Thyroid gland (tissue), 4 donors: ENCODE data around the gene POLR1B. TPM values are rescaled to one million over a fixed set of nuclear protein-coding genes. Genes with fewer than 3 reads are reported as not detected.
"Not testable (repeated sequence)": the region's sequence is repeated elsewhere in the genome, so short reads cannot be mapped to it uniquely, and the experiment has no call there.

Experiments
- DNase-seq, 2 donors: peaks; one replicate each; pipeline ENCODE4 v3.0.0-alpha.2; 2019
- H3K27ac ChIP-seq, 3 donors: fragments of 200-600 bp; sonication (generic); 1 replicate in 2 of 3; 2 replicates in 1 of 3; pipeline ENCODE4 v1.5.1; 2016 to 2019; ENCODE audit warnings: mild to moderate bottlenecking in 1 of 3, moderate library complexity in 1 of 3
- H3K27me3 ChIP-seq: fragments of 200-600 bp; sonication (generic); one replicate; pipeline ENCODE4 v1.5.1; 2019
- H3K36me3 ChIP-seq, 2 donors: fragments of 200-600 bp; sonication (generic); one replicate each; pipeline ENCODE4 v1.5.1; 2016 to 2019
- H3K4me1 ChIP-seq, 2 donors: fragments of 200-600 bp; sonication (generic); one replicate each; pipeline ENCODE4 v1.5.1; 2017 to 2019
- H3K4me3 ChIP-seq, 3 donors: fragments of 200-600 bp; sonication (generic); replicated peaks in 1 of 3; 1 replicate in 2 of 3; 2 replicates in 1 of 3; pipeline ENCODE4 v1.5.1; 2016; ENCODE audit warnings: mild to moderate bottlenecking in 1 of 3
- H3K9me3 ChIP-seq: fragments of 200-600 bp; sonication (generic); one replicate; pipeline ENCODE4 v1.5.1; 2017
- CTCF ChIP-seq, 6 experiments: fragments of 200-600 bp in 3 of 6; fragments of 450-650 bp in 3 of 6; sonication (generic) in 3 of 6; IDR thresholded peaks; one replicate each; pipeline ENCODE4 v1.5.1; 2016 to 2019; ENCODE audit warnings: antibody characterized with exemption in 6 of 6, mild to moderate bottlenecking in 2 of 6, inconsistent platforms in 1 of 6, moderate library complexity in 1 of 6
- POLR2A ChIP-seq, 2 donors: fragments of 450-650 bp; IDR thresholded peaks; one replicate each; pipeline ENCODE4 v1.6.1; 2017; ENCODE audit warnings: antibody characterized with exemption in 2 of 2, mild to moderate bottlenecking in 2 of 2, moderate library complexity in 1 of 2
- WGBS, 2 donors: methylation state at CpG; one replicate each; pipeline ENCODE4 v1.1.5; 2017; 5-methylcytosine and 5-hydroxymethylcytosine counted together
- intact Hi-C: fragments of 100-400 bp; cut with DNase I; formaldehyde crosslinking; loops from one replicate; pipeline ENCODE4 v1.15.1; 2023
- total RNA-seq, 4 donors: library from RNA; depleted of rRNA; stranded (reverse); fragments of >200 nt; gene quantifications; one replicate each; pipeline ENCODE4 v1.2.3, GENCODE V29; 2016

Gene POLR1B
- total RNA-seq, 4 donors from 2014 or later, result 18.5 to 27.4 (median 23.2) TPM

- no peak for DNase-seq
- TF ChIP-seq POLR2A (IDR thresholded peaks at IDR 0.05) (no peak), CTCF (IDR thresholded peaks at IDR 0.05) (no peak)
- H3K4me3 ChIP-seq, result no peak overlapping the region
- no peaks in the 10 kb centered on the region for H3K9me3 ChIP-seq
- 91 to 93% methylated on average over 3 of the region's 3 CpGs for WGBS, 2 donors
- no peaks in the 10 kb centered on the region for H3K27me3 ChIP-seq
- peaks cover 37 to 47% of the 10 kb centered on the region in 2 donors for H3K36me3 ChIP-seq
- no peak overlapping the region for H3K27ac ChIP-seq
- intact Hi-C loops, result no loop called here
- no peaks in the 10 kb centered on the region for H3K4me1 ChIP-seq
These were observed 23.8 kb downstream of the POLR1B start for GRCh38 chr2:112566104-112566503.

- intact Hi-C loops, H3K4me1 ChIP-seq, DNase-seq, H3K27me3 ChIP-seq, H3K27ac ChIP-seq, H3K4me3 ChIP-seq, H3K9me3 ChIP-seq: not testable (repeated sequence)
- H3K36me3 ChIP-seq, result peaks cover 32 to 45% of the 10 kb centered on the region in 2 donors
- WGBS, 2 donors, result 97 to 98% methylated on average over 5 of the region's 5 CpGs
These were observed 24.2 kb downstream of the POLR1B start for GRCh38 chr2:112566508-112566907.

- 82 to 89% methylated on average over 7 of the region's 7 CpGs for WGBS, 2 donors
- H3K4me1 ChIP-seq, result no peaks in the 10 kb centered on the region
- no peak for TF ChIP-seq CTCF (IDR thresholded peaks at IDR 0.05)
- no peak for TF ChIP-seq POLR2A (IDR thresholded peaks at IDR 0.05)
- no peak overlapping the region for H3K27ac ChIP-seq
- no peaks in the 10 kb centered on the region for H3K27me3 ChIP-seq
- H3K9me3 ChIP-seq, result no peaks in the 10 kb centered on the region
- peaks cover 42 to 47% of the 10 kb centered on the region in 2 donors for H3K36me3 ChIP-seq
- no peak for DNase-seq
- intact Hi-C loops, result no loop called here
- no peak overlapping the region for H3K4me3 ChIP-seq
These were observed 29.7 kb downstream of the POLR1B start for GRCh38 chr2:112572005-112572404.

GRCh38 chr2:112577756-112578155, 35.5 kb downstream of the POLR1B start:
- WGBS, 2 donors, result 61 to 76% methylated on average over 5 of the region's 5 CpGs
- intact Hi-C loops, result no loop called here
- Histone ChIP-seq H3K4me3 (no peak overlapping the region), H3K27me3 (no peaks in the 10 kb centered on the region), H3K27ac (no peak overlapping the region), H3K9me3 (no peaks in the 10 kb centered on the region), H3K4me1 (peaks cover 5% of the 10 kb centered on the region in 2 donors), H3K36me3 (peaks cover 11 to 12% of the 10 kb centered on the region in 2 donors)
- DNase-seq, result no peak
- no peak for TF ChIP-seq CTCF (IDR thresholded peaks at IDR 0.05)

- Histone ChIP-seq H3K4me3 (no peak overlapping the region), H3K27me3 (no peaks in the 10 kb centered on the region), H3K4me1 (peaks cover 5 to 6% of the 10 kb centered on the region in 2 donors), H3K36me3 (peaks cover 9 to 10% of the 10 kb centered on the region in 2 donors), H3K27ac (no peak overlapping the region), H3K9me3 (no peaks in the 10 kb centered on the region)
- intact Hi-C loops, result no loop called here
- no peak for DNase-seq
- TF ChIP-seq CTCF (IDR thresholded peaks at IDR 0.05) (no peak), POLR2A (IDR thresholded peaks at IDR 0.05) (no peak)
These were observed 37.0 kb downstream of the POLR1B start for GRCh38 chr2:112579241-112579640.

GRCh38 chr2:112580084-112580483, 37.8 kb downstream of the POLR1B start:
- WGBS, 2 donors, result 94% methylated on average over 7 of the region's 7 CpGs

More at GRCh38 chr2:112580084-112580483, 37.8 kb downstream of the POLR1B start:
- Histone ChIP-seq H3K9me3 (no peaks in the 10 kb centered on the region), H3K27me3 (no peaks in the 10 kb centered on the region), H3K36me3 (peaks cover 4 to 5% of the 10 kb centered on the region in 2 donors), H3K4me3 (no peak overlapping the region), H3K4me1 (peaks cover 8 to 10% of the 10 kb centered on the region in 2 donors), H3K27ac (no peak overlapping the region)
- no peak for DNase-seq
- TF ChIP-seq CTCF (IDR thresholded peaks at IDR 0.05), result no peak
- TF ChIP-seq POLR2A (IDR thresholded peaks at IDR 0.05), result no peak
- intact Hi-C loops, result no loop called here
